ENCODE measurements around the gene ARSD. TPM values are rescaled to one million over a fixed set of nuclear protein-coding genes. Genes with fewer than 3 reads are reported as not detected.

ARSD gene
- total RNA-seq, 2 donors from 2014 or later, result 57.1 to 85.0 TPM

GRCh38 chrX:2917767-2918166, 11.4 kb downstream of the ARSD start:
- 94 to 100% methylated on average over 7 to 14 of the region's 23 CpGs for WGBS, 2 donors
- no peaks in the 10 kb centered on the region for H3K9me3 ChIP-seq
- DNase-seq, result no peak
- no peak for ATAC-seq
- TF ChIP-seq CTCF (IDR thresholded peaks at IDR 0.05), result no peak
- TF ChIP-seq POLR2A (IDR thresholded peaks at IDR 0.05), result no peak
- no peak overlapping the region for H3K27ac ChIP-seq
- intact Hi-C loops (cut with DNase I), result no loop called here
- H3K36me3 ChIP-seq (replicated peaks in 1 of 2; ENCODE audit: insufficient read depth in 1 of 2, low read depth in 2 of 2), result no peaks in the 10 kb centered on the region
- no peaks in the 10 kb centered on the region for H3K27me3 ChIP-seq
- no peak overlapping the region for H3K4me3 ChIP-seq
- peaks cover 7% of the 10 kb centered on the region for H3K4me1 ChIP-seq

- H3K4me1 ChIP-seq, result peaks cover 9% of the 10 kb centered on the region
- intact Hi-C loops (cut with DNase I), result no loop called here
- no peak overlapping the region for H3K27ac ChIP-seq
- H3K9me3 ChIP-seq, result no peaks in the 10 kb centered on the region
- no peaks in the 10 kb centered on the region for H3K27me3 ChIP-seq
- 30 to 40% methylated on average over 2 to 3 of the region's 3 CpGs for WGBS, 2 donors
- ATAC-seq (no peak), DNase-seq (no peak)
- no peaks in the 10 kb centered on the region for H3K36me3 ChIP-seq (replicated peaks in 1 of 2; ENCODE audit: insufficient read depth in 1 of 2, low read depth in 2 of 2)
- TF ChIP-seq POLR2A (IDR thresholded peaks at IDR 0.05) (no peak), CTCF (IDR thresholded peaks at IDR 0.05) (peak in 5 of 7 experiments; percentile 8 to 30 (median 19))
- no peak overlapping the region for H3K4me3 ChIP-seq
Observed at GRCh38 chrX:2913118-2913517, 16.0 kb downstream of the ARSD start.

DNA sequence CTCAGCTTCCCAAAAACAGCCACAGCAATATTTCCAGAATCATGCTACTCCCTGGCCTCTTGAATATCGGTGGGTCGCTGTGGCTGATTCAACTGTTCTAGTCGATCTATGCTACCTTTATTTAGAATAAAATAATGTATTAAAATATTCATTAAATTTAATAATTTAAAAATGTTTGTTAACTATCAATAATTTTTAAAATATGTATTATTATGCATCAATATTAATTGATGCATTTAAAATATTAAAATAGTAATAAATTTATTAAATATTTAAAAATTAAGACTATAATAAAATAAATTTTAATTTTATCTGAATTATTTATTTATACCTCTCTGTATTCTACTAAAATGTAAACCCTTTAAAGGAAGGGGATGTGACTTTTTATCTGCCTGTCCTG, 19.0 kb downstream of the ARSD start:
- DNase-seq (no peak), ATAC-seq (no peak)
- Histone ChIP-seq H3K4me1 (peaks cover 9% of the 10 kb centered on the region), H3K27me3 (no peaks in the 10 kb centered on the region), H3K9me3 (no peaks in the 10 kb centered on the region), H3K36me3 (replicated peaks in 1 of 2; ENCODE audit: insufficient read depth in 1 of 2, low read depth in 2 of 2) (no peaks in the 10 kb centered on the region), H3K4me3 (no peak overlapping the region), H3K27ac (no peak overlapping the region)
- intact Hi-C loops (cut with DNase I), result no loop called here
- WGBS, 2 donors, result 93 to 100% methylated on average over 1 to 3 of the region's 3 CpGs
- TF ChIP-seq CTCF (IDR thresholded peaks at IDR 0.05), result no peak

DNA sequence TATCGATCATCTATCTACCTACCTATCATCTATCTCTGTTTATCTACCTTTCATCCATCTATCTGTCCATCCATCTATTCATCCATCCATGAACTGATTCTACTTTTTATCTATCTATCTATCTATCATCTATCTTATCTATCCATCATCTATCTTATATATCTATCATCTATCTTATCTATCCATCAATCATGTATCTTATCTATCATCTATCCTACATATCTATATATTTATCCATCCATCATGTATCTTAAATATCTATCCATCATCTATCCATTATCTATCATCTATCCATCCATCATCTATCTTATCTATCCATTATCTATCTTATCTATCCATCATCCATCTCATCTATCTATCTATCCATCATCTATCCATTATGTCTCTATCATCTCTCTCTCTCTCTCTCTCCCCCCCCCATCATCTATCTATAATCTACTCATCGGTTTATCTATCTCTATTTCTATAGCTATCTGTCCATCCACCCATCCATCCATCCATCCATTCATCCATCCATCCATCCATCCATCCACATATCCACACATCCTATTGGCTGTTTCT, 20.9 kb downstream of the ARSD start:
- Histone ChIP-seq H3K9me3 (no peaks in the 10 kb centered on the region), H3K4me1 (peaks cover 7% of the 10 kb centered on the region), H3K27me3 (no peaks in the 10 kb centered on the region), H3K36me3 (replicated peaks in 1 of 2; ENCODE audit: insufficient read depth in 1 of 2, low read depth in 2 of 2) (no peaks in the 10 kb centered on the region), H3K27ac (no peak overlapping the region), H3K4me3 (no peak overlapping the region)
- DNase-seq (no peak), ATAC-seq (no peak)
- WGBS, 2 donors, result 88 to 94% methylated on average over 2 of the region's 2 CpGs
- intact Hi-C loops (cut with DNase I), result no loop called here
- no peak for TF ChIP-seq CTCF (IDR thresholded peaks at IDR 0.05)
- TF ChIP-seq POLR2A (IDR thresholded peaks at IDR 0.05), result no peak

- intact Hi-C loops (cut with DNase I), result no loop called here
- H3K27me3 ChIP-seq, result no peaks in the 10 kb centered on the region
- TF ChIP-seq POLR2A (IDR thresholded peaks at IDR 0.05), result no peak
- TF ChIP-seq CTCF (IDR thresholded peaks at IDR 0.05), result no peak
- no peak for DNase-seq
- H3K4me3 ChIP-seq, result no peak overlapping the region
- H3K27ac ChIP-seq, result no peak overlapping the region
- no peaks in the 10 kb centered on the region for H3K4me1 ChIP-seq
- no peaks in the 10 kb centered on the region for H3K9me3 ChIP-seq
- 91 to 98% methylated on average over 7 to 12 of the region's 27 CpGs for WGBS, 2 donors
- H3K36me3 ChIP-seq (replicated peaks in 1 of 2; ENCODE audit: insufficient read depth in 1 of 2, low read depth in 2 of 2), result no peaks in the 10 kb centered on the region
- ATAC-seq, result no peak
Observed at GRCh38 chrX:2907295-2907694, 21.8 kb downstream of the ARSD start.
